ENCODE results near the gene FLOT1. TPM values are rescaled to one million over a fixed set of nuclear protein-coding genes. Genes with fewer than 3 reads are reported as not detected.

Gene FLOT1
- total and polyA plus RNA-seq, 12 donors = 162 to 599 (median 348) TPM

GRCh38 chr6:30752157-30752927 lies 9.9 kb upstream of the FLOT1 start:
- no peaks in the 10 kb centered on the region for H3K36me3 ChIP-seq (replicated peaks in 1 of 2)
- no peaks in the 10 kb centered on the region for H3K27me3 ChIP-seq
- WGBS, 4 donors = 16 to 41% (median 21%) methylated on average over 6 to 12 of the region's 12 CpGs
- H3K9me3 ChIP-seq (replicated peaks in 1 of 3) = no peaks in the 10 kb centered on the region
- TF ChIP-seq POLR2A (IDR thresholded peaks at IDR 0.05) (peak in 1 of 2 donors; percentile 69), CTCF (IDR thresholded peaks at IDR 0.05) (peak in 1 of 6 experiments; percentile 17)
- peak overlapping the region; percentile 83 to 96 (median 90) for H3K27ac ChIP-seq
- H3K4me3 ChIP-seq = no peak overlapping the region
- DNase-seq = peak; percentile 95 to 100 (median 97)
- intact Hi-C loops (cut with DNase I) = no loop called here
- peaks cover 17 to 28% of the 10 kb centered on the region in 2 donors for H3K4me1 ChIP-seq (replicated peaks in 1 of 2)

GRCh38 chr6:30750379-30750668 lies 7.8 kb upstream of the FLOT1 start:
- Histone ChIP-seq H3K27ac (peak overlapping the region in 1 of 5 donors; percentile 96), H3K9me3 (replicated peaks in 1 of 3) (no peaks in the 10 kb centered on the region), H3K4me1 (replicated peaks in 1 of 2) (peaks cover 17 to 31% of the 10 kb centered on the region in 2 donors), H3K36me3 (replicated peaks in 1 of 2) (no peaks in the 10 kb centered on the region), H3K27me3 (no peaks in the 10 kb centered on the region), H3K4me3 (no peak overlapping the region)
- TF ChIP-seq CTCF (IDR thresholded peaks at IDR 0.05) (no peak), POLR2A (IDR thresholded peaks at IDR 0.05) (no peak)
- intact Hi-C loops (cut with DNase I) = no loop called here
- DNase-seq = no peak

GRCh38 chr6:30749554-30750378 lies 7.3 kb upstream of the FLOT1 start:
- WGBS, 4 donors = 89 to 92% (median 91%) methylated on average over 11 to 12 of the region's 12 CpGs
- Histone ChIP-seq H3K36me3 (replicated peaks in 1 of 2) (no peaks in the 10 kb centered on the region), H3K27me3 (no peaks in the 10 kb centered on the region), H3K9me3 (replicated peaks in 1 of 3) (no peaks in the 10 kb centered on the region), H3K27ac (peak overlapping the region in 1 of 5 donors; percentile 96), H3K4me3 (no peak overlapping the region), H3K4me1 (replicated peaks in 1 of 2) (peaks cover 17 to 35% of the 10 kb centered on the region in 2 donors)
- no peak for TF ChIP-seq CTCF (IDR thresholded peaks at IDR 0.05)
- no peak for TF ChIP-seq POLR2A (IDR thresholded peaks at IDR 0.05)
- intact Hi-C loops (cut with DNase I) = loop anchor here (5.0 to 10.0 kb wide), 3 partner anchors 33 to 135 kb away; partner anchors contain the start of gene DDR1 (in 1 of the 2)
- DNase-seq = no peak

- H3K9me3 ChIP-seq (replicated peaks in 1 of 3) = no peaks in the 10 kb centered on the region
- intact Hi-C loops (cut with DNase I) = loop anchor here (5.0 to 10.0 kb wide), 3 partner anchors 33 to 136 kb away; partner anchors contain the start of gene DDR1 (in 1 of the 2)
- H3K27me3 ChIP-seq = no peaks in the 10 kb centered on the region
- H3K4me1 ChIP-seq (replicated peaks in 1 of 2) = peaks cover 17 to 38% of the 10 kb centered on the region in 2 donors
- no peak overlapping the region for H3K27ac ChIP-seq
- WGBS, 4 donors = 76 to 85% (median 79%) methylated on average over 8 of the region's 8 CpGs
- H3K36me3 ChIP-seq (replicated peaks in 1 of 2) = no peaks in the 10 kb centered on the region
- DNase-seq = no peak
- no peak overlapping the region for H3K4me3 ChIP-seq
- no peak for TF ChIP-seq POLR2A (IDR thresholded peaks at IDR 0.05)
- no peak for TF ChIP-seq CTCF (IDR thresholded peaks at IDR 0.05)
Observed at GRCh38 chr6:30748851-30749540, 6.5 kb upstream of the FLOT1 start.
